WTC11 (cell line): ENCODE results near the gene URM1. TPM values are rescaled to one million over a fixed set of nuclear protein-coding genes. Genes with fewer than 3 reads are reported as not detected.

ENCODE experiments used
- ATAC-seq: fragments of 200-7000 bp; cut with Tn5 transposase; 2 replicates; pipeline ENCODE4 v1.10.0; 2021; ENCODE audit warnings: mild to moderate bottlenecking, moderate library complexity
- CTCF ChIA-PET: fragments of 300-600 bp; sonication (Branson Sonifier 250); formaldehyde crosslinking; loops from one replicate; lab custom pipeline; 2021; ENCODE audit warnings: antibody characterized with exemption; lab: Charles Lee
- POLR2A ChIA-PET: fragments of 350-600 bp; sonication (Branson Sonifier 250); formaldehyde crosslinking; loops from one replicate; lab custom pipeline; 2021; ENCODE audit warnings: antibody characterized with exemption; lab: Charles Lee
- DNase-seq: peaks from one replicate; pipeline ENCODE4 v3.0.0; 2021; ENCODE audit warnings: low spot score
- H3K27ac Mint-ChIP-seq: 2 replicates; pipeline ENCODE4 v1.8.0; 2021; ENCODE audit warnings: mixed read lengths
- H3K27me3 Mint-ChIP-seq: 2 replicates; pipeline ENCODE4 v1.8.0; 2021; ENCODE audit warnings: low read depth, mild to moderate bottlenecking, moderate library complexity, mixed read lengths
- H3K36me3 Mint-ChIP-seq: 2 replicates; pipeline ENCODE4 v1.8.0; 2021; ENCODE audit warnings: mixed read lengths
- H3K4me1 Mint-ChIP-seq: 2 replicates; pipeline ENCODE4 v1.8.0; 2022; ENCODE audit warnings: mixed read lengths
- H3K4me3 Mint-ChIP-seq: 2 replicates; pipeline ENCODE4 v1.8.0; 2021; ENCODE audit warnings: mild to moderate bottlenecking, moderate library complexity, mixed read lengths
- H3K9me3 Mint-ChIP-seq: 2 replicates; pipeline ENCODE4 v1.8.0; 2021; ENCODE audit warnings: mixed read lengths
- ATF1 ChIP-seq: sonication (generic); formaldehyde crosslinking; IDR thresholded peaks from 2 replicates; pipeline ENCODE4 v1.8.1; 2023; ENCODE audit warnings: mild to moderate bottlenecking, moderate library complexity, missing genetic modification reagents
- ESRRA ChIP-seq: sonication (generic); formaldehyde crosslinking; IDR thresholded peaks from 2 replicates; pipeline ENCODE4 v1.8.1; 2022; ENCODE audit warnings: mild to moderate bottlenecking, missing genetic modification reagents, borderline replicate concordance
- ETV6 ChIP-seq: sonication (generic); formaldehyde crosslinking; IDR thresholded peaks from 2 replicates; pipeline ENCODE4 v1.8.1; 2022; ENCODE audit warnings: mild to moderate bottlenecking, missing genetic modification reagents
- GRHL2 ChIP-seq: fragments of 250-450 bp; sonication (Bioruptor Pico); IDR thresholded peaks from 2 replicates; pipeline ENCODE4 v1.8.0; 2022; ENCODE audit warnings: mild to moderate bottlenecking, moderate library complexity; ENCODE audit not compliant: insufficient replicate concordance, severe bottlenecking
- HMGA2 ChIP-seq: fragments of 250-450 bp; sonication (Bioruptor Pico); IDR thresholded peaks from 2 replicates; pipeline ENCODE4 v1.4.0; 2021; ENCODE audit warnings: mild to moderate bottlenecking, moderate library complexity
- JAZF1 ChIP-seq: fragments of 250-450 bp; sonication (Bioruptor Pico); IDR thresholded peaks from 2 replicates; pipeline ENCODE4 v1.9.0; 2021; ENCODE audit warnings: moderate library complexity, mild to moderate bottlenecking, inconsistent platforms
- NFE2L1 ChIP-seq: sonication (generic); formaldehyde crosslinking; IDR thresholded peaks from 2 replicates; pipeline ENCODE4 v1.8.1; 2023; ENCODE audit warnings: missing genetic modification reagents
- NFYB ChIP-seq: sonication (generic); formaldehyde crosslinking; conservative IDR thresholded peaks from 2 replicates; pipeline ENCODE4 v1.8.0; 2022; ENCODE audit warnings: low read depth, missing genetic modification reagents
- NR1H2 ChIP-seq: sonication (generic); formaldehyde crosslinking; IDR thresholded peaks from 2 replicates; pipeline ENCODE4 v1.9.0; 2021; ENCODE audit warnings: mild to moderate bottlenecking, moderate library complexity, missing genetic modification reagents
- NR2C2 ChIP-seq: sonication (generic); formaldehyde crosslinking; IDR thresholded peaks from 2 replicates; pipeline ENCODE4 v1.8.0; 2022; ENCODE audit warnings: mild to moderate bottlenecking, missing genetic modification reagents
- NR3C1 ChIP-seq: sonication (generic); formaldehyde crosslinking; conservative IDR thresholded peaks from 2 replicates; pipeline ENCODE4 v1.8.1; 2023; ENCODE audit warnings: low read depth, mild to moderate bottlenecking, missing genetic modification reagents
- OVOL2 ChIP-seq: fragments of 250-450 bp; sonication (Bioruptor Pico); IDR thresholded peaks from 2 replicates; pipeline ENCODE4 v1.9.0; 2021; ENCODE audit warnings: mild to moderate bottlenecking, borderline replicate concordance
- PRRX2 ChIP-seq: fragments of 250-450 bp; sonication (Bioruptor Pico); IDR thresholded peaks from 2 replicates; pipeline ENCODE4 v1.8.0; 2021; ENCODE audit warnings: mild to moderate bottlenecking
- SMAD3 ChIP-seq: sonication (generic); formaldehyde crosslinking; IDR thresholded peaks from 2 replicates; pipeline ENCODE4 v1.8.0; 2022; ENCODE audit warnings: missing genetic modification reagents, mild to moderate bottlenecking, borderline replicate concordance
- SP1 ChIP-seq: sonication (generic); formaldehyde crosslinking; conservative IDR thresholded peaks from 2 replicates; pipeline ENCODE4 v1.8.1; 2022; ENCODE audit warnings: missing genetic modification reagents
- TP53 ChIP-seq: sonication (generic); formaldehyde crosslinking; IDR thresholded peaks from 2 replicates; pipeline ENCODE4 v1.8.1; 2023; ENCODE audit warnings: mild to moderate bottlenecking, missing genetic modification reagents
- ZBTB21 ChIP-seq: sonication (generic); formaldehyde crosslinking; IDR thresholded peaks from 2 replicates; pipeline ENCODE4 v1.8.1; 2023; ENCODE audit warnings: mild to moderate bottlenecking, missing genetic modification reagents, borderline replicate concordance
- ZNF121 ChIP-seq: sonication (generic); formaldehyde crosslinking; IDR thresholded peaks from 2 replicates; pipeline ENCODE4 v1.8.0; 2023; ENCODE audit warnings: missing genetic modification reagents
- ZNF232 ChIP-seq: sonication (generic); formaldehyde crosslinking; IDR thresholded peaks from 2 replicates; pipeline ENCODE4 v1.8.0; 2022; ENCODE audit warnings: mild to moderate bottlenecking, missing genetic modification reagents
- ZNF423 ChIP-seq: fragments of 250-450 bp; sonication (Bioruptor Pico); IDR thresholded peaks from 2 replicates; pipeline ENCODE4 v2.1.2; 2022; ENCODE audit warnings: mild to moderate bottlenecking, moderate library complexity
- ZNF671 ChIP-seq: fragments of 250-450 bp; sonication (Bioruptor Pico); IDR thresholded peaks from 2 replicates; pipeline ENCODE4 v1.8.0; 2021; ENCODE audit warnings: mild to moderate bottlenecking
- total RNA-seq: library from RNA; stranded (reverse); gene quantifications from 3 replicates; pipeline ENCODE4 v1.2.3, GENCODE V29; 2021
- TF ChIP-seq, protein P1 (sequence below): sonication (generic); formaldehyde crosslinking; IDR thresholded peaks from 2 replicates; pipeline ENCODE4 v1.8.1; 2023; ENCODE audit warnings: mild to moderate bottlenecking, missing genetic modification reagents, moderate library complexity
- TF ChIP-seq, protein P2 (sequence below): sonication (generic); formaldehyde crosslinking; IDR thresholded peaks from 2 replicates; pipeline ENCODE4 v1.8.1; 2022; ENCODE audit warnings: mild to moderate bottlenecking, missing genetic modification reagents, moderate library complexity, borderline replicate concordance
- TF ChIP-seq, protein P3 (sequence below): sonication (generic); formaldehyde crosslinking; conservative IDR thresholded peaks from 2 replicates; pipeline ENCODE4 v1.8.1; 2022; ENCODE audit warnings: mild to moderate bottlenecking, missing genetic modification reagents
- TF ChIP-seq, protein P4 (sequence below): fragments of 200-600 bp; IDR thresholded peaks from 2 replicates; pipeline ENCODE4 v1.8.0; 2022; ENCODE audit warnings: antibody characterized with exemption
- TF ChIP-seq, protein P5 (sequence below): sonication (generic); formaldehyde crosslinking; IDR thresholded peaks from 2 replicates; pipeline ENCODE4 v1.8.0; 2022; ENCODE audit warnings: mild to moderate bottlenecking, missing genetic modification reagents
- TF ChIP-seq, protein P6 (sequence below): sonication (generic); formaldehyde crosslinking; conservative IDR thresholded peaks from 2 replicates; pipeline ENCODE4 v1.8.1; 2023; ENCODE audit warnings: mild to moderate bottlenecking, low read depth, missing genetic modification reagents, moderate library complexity

URM1 gene
- total RNA-seq, 1 experiment from 2014 or later = 67.9 TPM

DNA sequence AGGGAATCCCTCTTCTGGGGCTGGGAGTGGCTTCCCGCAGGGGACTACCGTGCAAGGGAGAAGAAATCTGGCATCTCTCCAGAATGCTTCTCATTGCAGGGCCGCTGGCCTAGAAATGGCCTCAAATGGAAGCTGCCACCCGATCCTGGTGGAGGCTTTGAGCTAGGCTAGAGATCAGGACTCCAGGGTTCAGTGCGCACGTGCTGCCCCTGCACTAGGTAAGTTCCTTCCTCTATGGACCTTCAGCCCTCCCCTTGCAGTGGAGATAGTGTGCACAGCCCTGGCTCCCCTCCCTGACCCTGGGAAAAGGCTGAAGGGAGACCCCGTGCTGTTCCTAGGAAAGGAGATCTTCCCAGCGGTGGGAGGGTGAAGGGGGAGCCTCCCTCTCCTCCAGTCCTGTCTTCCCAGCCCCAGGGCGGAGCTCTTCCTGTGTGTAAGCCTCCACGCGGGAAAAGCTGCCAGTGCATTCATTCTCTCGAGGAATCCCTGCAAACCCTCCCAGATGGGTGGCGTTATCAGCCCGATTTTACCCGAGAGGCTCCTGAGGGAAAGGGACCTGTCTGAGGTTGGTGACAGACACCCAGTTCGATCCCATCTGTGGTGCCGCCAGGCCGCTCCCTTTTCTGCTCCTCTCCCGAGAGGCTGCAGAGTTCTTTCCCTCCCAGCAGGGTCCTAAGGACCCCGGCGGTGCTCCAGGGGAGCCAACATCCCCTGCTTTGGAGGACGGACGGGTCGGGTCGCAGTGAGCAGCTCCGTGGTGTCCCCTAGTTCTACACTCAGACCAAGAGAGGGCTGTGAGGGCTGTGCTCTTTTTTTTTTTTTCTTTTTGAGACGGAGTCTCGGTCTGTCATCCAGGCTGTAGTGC is 48.1 kb downstream of the URM1 start:
- Mint-ChIP-seq H3K27me3 (peaks cover 59% of the 10 kb centered on the region), H3K9me3 (no peaks in the 10 kb centered on the region), H3K4me1 (peaks cover 32% of the 10 kb centered on the region), H3K27ac (no peak overlapping the region), H3K36me3 (no peaks in the 10 kb centered on the region), H3K4me3 (peak overlapping the region; percentile 67)
- TF ChIP-seq, protein P1, sequence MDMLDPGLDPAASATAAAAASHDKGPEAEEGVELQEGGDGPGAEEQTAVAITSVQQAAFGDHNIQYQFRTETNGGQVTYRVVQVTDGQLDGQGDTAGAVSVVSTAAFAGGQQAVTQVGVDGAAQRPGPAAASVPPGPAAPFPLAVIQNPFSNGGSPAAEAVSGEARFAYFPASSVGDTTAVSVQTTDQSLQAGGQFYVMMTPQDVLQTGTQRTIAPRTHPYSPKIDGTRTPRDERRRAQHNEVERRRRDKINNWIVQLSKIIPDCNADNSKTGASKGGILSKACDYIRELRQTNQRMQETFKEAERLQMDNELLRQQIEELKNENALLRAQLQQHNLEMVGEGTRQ = no peak
- TF ChIP-seq ZNF423 (no peak), NFE2L1 (CRISPR knock-in tag) (no peak), NR1H2 (CRISPR knock-in tag) (no peak), ZNF671 (no peak), NR3C1 (CRISPR knock-in tag) (no peak), GRHL2 (CRISPR knock-in tag) (no peak), OVOL2 (CRISPR knock-in tag) (no peak), JAZF1 (CRISPR knock-in tag) (no peak), ZBTB21 (CRISPR knock-in tag) (no peak), ESRRA (no peak), PRRX2 (no peak), ZNF121 (CRISPR knock-in tag) (no peak), NFYB (no peak)
- TF ChIP-seq, protein P2, sequence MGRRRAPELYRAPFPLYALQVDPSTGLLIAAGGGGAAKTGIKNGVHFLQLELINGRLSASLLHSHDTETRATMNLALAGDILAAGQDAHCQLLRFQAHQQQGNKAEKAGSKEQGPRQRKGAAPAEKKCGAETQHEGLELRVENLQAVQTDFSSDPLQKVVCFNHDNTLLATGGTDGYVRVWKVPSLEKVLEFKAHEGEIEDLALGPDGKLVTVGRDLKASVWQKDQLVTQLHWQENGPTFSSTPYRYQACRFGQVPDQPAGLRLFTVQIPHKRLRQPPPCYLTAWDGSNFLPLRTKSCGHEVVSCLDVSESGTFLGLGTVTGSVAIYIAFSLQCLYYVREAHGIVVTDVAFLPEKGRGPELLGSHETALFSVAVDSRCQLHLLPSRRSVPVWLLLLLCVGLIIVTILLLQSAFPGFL = no peak
- TF ChIP-seq, protein P3, sequence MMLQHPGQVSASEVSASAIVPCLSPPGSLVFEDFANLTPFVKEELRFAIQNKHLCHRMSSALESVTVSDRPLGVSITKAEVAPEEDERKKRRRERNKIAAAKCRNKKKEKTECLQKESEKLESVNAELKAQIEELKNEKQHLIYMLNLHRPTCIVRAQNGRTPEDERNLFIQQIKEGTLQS (CRISPR knock-in tag) = no peak
- POLR2A ChIA-PET = interaction anchor here (0.6 to 1.5 kb wide), 3 partner anchors 35 to 143 kb away, joined by 3 to 4 read pairs (median 4); partner anchors contain the start of genes GOLGA2 and SWI5
- CTCF ChIA-PET = interaction anchor here (0.6 to 4.5 kb wide), 47 partner anchors 7 to 411 kb away, joined by 3 to 58 read pairs (median 5); partner anchors contain the start of genes DNM1, GLE1, ODF2 and SLC27A4
- ATAC-seq = 0 out of 2 replicates have a peak, but pooled peaks have one; percentile 3
- DNase-seq = no peak

DNA sequence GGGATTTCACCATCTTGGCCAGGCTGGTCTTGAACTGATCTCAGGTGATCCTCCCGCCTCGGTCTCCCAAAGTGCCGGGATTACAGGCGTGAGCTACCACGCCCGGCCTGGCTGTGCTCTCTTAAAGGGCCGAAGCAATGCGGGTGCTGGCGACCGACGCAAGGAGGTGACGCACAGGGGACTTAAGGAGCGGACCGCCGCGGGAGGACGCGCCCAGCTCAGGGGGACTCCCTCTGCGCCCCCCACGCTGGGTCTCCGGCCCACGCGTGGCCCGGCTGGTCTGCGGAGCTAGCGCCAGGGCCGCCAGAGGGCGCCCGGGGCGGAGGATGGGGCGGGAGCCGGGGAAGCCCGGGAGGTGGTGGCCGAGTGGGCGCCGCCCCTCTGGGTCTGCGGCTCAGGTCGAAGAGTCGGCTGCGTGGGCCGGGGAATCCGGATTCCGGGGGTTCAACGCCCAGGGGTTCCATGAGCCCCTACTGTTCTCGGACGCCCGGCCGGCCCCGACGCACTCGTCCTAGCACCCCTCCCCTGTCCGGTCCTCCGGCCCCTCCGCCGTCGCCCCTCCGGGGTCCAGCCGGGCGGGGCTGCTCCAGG is 49.0 kb downstream of the URM1 start:
- ChIA-PET POLR2A (interaction anchor here (0.7 to 1.5 kb wide), 3 partner anchors 8 to 144 kb away, joined by 3 to 4 read pairs (median 3); partner anchors contain the start of genes GOLGA2 and SWI5), CTCF (interaction anchor here (0.6 to 4.5 kb wide), 51 partner anchors 8 to 506 kb away, joined by 3 to 58 read pairs (median 5); partner anchors contain the start of genes CIZ1, DNM1, GLE1 and ODF2)
- no peaks in the 10 kb centered on the region for H3K36me3 Mint-ChIP-seq
- DNase-seq = peak; percentile 63
- peaks cover 51% of the 10 kb centered on the region for H3K27me3 Mint-ChIP-seq
- H3K4me1 Mint-ChIP-seq = peaks cover 27% of the 10 kb centered on the region
- H3K9me3 Mint-ChIP-seq = no peaks in the 10 kb centered on the region
- H3K27ac Mint-ChIP-seq = no peak overlapping the region
- peak overlapping the region; percentile 67 for H3K4me3 Mint-ChIP-seq
- ATAC-seq = peak; percentile 55
- TF ChIP-seq, protein P1 = no peak
- TF ChIP-seq, protein P4, sequence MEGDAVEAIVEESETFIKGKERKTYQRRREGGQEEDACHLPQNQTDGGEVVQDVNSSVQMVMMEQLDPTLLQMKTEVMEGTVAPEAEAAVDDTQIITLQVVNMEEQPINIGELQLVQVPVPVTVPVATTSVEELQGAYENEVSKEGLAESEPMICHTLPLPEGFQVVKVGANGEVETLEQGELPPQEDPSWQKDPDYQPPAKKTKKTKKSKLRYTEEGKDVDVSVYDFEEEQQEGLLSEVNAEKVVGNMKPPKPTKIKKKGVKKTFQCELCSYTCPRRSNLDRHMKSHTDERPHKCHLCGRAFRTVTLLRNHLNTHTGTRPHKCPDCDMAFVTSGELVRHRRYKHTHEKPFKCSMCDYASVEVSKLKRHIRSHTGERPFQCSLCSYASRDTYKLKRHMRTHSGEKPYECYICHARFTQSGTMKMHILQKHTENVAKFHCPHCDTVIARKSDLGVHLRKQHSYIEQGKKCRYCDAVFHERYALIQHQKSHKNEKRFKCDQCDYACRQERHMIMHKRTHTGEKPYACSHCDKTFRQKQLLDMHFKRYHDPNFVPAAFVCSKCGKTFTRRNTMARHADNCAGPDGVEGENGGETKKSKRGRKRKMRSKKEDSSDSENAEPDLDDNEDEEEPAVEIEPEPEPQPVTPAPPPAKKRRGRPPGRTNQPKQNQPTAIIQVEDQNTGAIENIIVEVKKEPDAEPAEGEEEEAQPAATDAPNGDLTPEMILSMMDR = peak; percentile 42
- no peak for TF ChIP-seq SMAD3 (CRISPR knock-in tag)
- TF ChIP-seq ATF1 = 0 out of 2 replicates have a peak, but pooled peaks have one; percentile 25
- TF ChIP-seq ETV6 (CRISPR knock-in tag) = peak; percentile 6; the same call in 1 of the 2 replicates
- 0 out of 2 replicates have a peak, but pooled peaks have one; percentile 6 for TF ChIP-seq SP1 (CRISPR knock-in tag)
- TF ChIP-seq PRRX2 = no peak
- TF ChIP-seq ZNF232 (CRISPR knock-in tag) = no peak
- TF ChIP-seq HMGA2 (CRISPR knock-in tag) = no peak
- no peak for TF ChIP-seq NR2C2 (CRISPR knock-in tag)
- TF ChIP-seq TP53 (CRISPR knock-in tag) = no peak
- TF ChIP-seq, protein P5, sequence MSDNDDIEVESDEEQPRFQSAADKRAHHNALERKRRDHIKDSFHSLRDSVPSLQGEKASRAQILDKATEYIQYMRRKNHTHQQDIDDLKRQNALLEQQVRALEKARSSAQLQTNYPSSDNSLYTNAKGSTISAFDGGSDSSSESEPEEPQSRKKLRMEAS (CRISPR knock-in tag) = no peak; the same call in 1 of the 2 replicates
- TF ChIP-seq, protein P6, sequence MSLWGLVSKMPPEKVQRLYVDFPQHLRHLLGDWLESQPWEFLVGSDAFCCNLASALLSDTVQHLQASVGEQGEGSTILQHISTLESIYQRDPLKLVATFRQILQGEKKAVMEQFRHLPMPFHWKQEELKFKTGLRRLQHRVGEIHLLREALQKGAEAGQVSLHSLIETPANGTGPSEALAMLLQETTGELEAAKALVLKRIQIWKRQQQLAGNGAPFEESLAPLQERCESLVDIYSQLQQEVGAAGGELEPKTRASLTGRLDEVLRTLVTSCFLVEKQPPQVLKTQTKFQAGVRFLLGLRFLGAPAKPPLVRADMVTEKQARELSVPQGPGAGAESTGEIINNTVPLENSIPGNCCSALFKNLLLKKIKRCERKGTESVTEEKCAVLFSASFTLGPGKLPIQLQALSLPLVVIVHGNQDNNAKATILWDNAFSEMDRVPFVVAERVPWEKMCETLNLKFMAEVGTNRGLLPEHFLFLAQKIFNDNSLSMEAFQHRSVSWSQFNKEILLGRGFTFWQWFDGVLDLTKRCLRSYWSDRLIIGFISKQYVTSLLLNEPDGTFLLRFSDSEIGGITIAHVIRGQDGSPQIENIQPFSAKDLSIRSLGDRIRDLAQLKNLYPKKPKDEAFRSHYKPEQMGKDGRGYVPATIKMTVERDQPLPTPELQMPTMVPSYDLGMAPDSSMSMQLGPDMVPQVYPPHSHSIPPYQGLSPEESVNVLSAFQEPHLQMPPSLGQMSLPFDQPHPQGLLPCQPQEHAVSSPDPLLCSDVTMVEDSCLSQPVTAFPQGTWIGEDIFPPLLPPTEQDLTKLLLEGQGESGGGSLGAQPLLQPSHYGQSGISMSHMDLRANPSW (CRISPR knock-in tag) = no peak
